Measurements from ENCODE around the gene USP6. TPM values are rescaled to one million over a fixed set of nuclear protein-coding genes. Genes with fewer than 3 reads are reported as not detected.
"Not testable (repeated sequence)": the region's sequence is repeated elsewhere in the genome, so short reads cannot be mapped to it uniquely, and the experiment has no call there.

USP6 gene
- total RNA-seq, 1 donor from 2014 or later = not detected

- no peak for DNase-seq
These were observed 78.5 kb downstream of the USP6 start for GRCh38 chr17:5194346-5194745.

- no peak for DNase-seq
These were observed 82.6 kb downstream of the USP6 start for GRCh38 chr17:5198472-5198871.

- no peak for DNase-seq
These were observed 84.5 kb downstream of the USP6 start for GRCh38 chr17:5200360-5200759.

GRCh38 chr17:5201011-5201410 is 85.2 kb downstream of the USP6 start:
- DNase-seq = no peak

- DNase-seq = no peak
These were observed 87.5 kb downstream of the USP6 start for GRCh38 chr17:5203178-5203907.

- DNase-seq = no peak
These were observed 88.1 kb downstream of the USP6 start for GRCh38 chr17:5203908-5204294.

GRCh38 chr17:5209396-5209795 is 93.6 kb downstream of the USP6 start:
- DNase-seq = no peak

GRCh38 chr17:5210091-5210490 is 94.3 kb downstream of the USP6 start:
- no peak for DNase-seq

GRCh38 chr17:5210614-5211252 is 94.9 kb downstream of the USP6 start:
- DNase-seq = no peak

GRCh38 chr17:5211458-5211857 is 95.6 kb downstream of the USP6 start:
- DNase-seq = peak; percentile 22

- DNase-seq = not testable (repeated sequence)
These were observed 101.7 kb downstream of the USP6 start for GRCh38 chr17:5217562-5217961.

- DNase-seq = no peak
These were observed 103.7 kb downstream of the USP6 start for GRCh38 chr17:5219536-5219935.

GRCh38 chr17:5220074-5220473 is 104.2 kb downstream of the USP6 start:
- DNase-seq = no peak

- DNase-seq = not testable (repeated sequence)
These were observed 106.1 kb downstream of the USP6 start for GRCh38 chr17:5221912-5222311.

Other genes with a start within 250 kb of the USP6 start
- gene C17orf107, start 216.5 kb upstream of the USP6 start, total RNA-seq = 0.68 and 1.1 TPM in 2 replicates
- 0.85 and 3.6 TPM in 2 replicates for gene CHRNE, start 212.9 kb upstream of the USP6 start, total RNA-seq
- gene GP1BA, start 183.8 kb upstream of the USP6 start, total RNA-seq = not detected in 2 replicates
- gene SLC25A11, start 176.0 kb upstream of the USP6 start, total RNA-seq = 59.2 and 67.8 TPM in 2 replicates
- gene RNF167, start 175.8 kb upstream of the USP6 start, total RNA-seq = 13.6 and 23.7 TPM in 2 replicates
- gene PFN1, start 167.5 kb upstream of the USP6 start, total RNA-seq = 298 and 729 TPM in 2 replicates
- 3.3 and 7.0 TPM in 2 replicates for gene ENO3, start 164.9 kb upstream of the USP6 start, total RNA-seq
- gene SPAG7, start 148.2 kb upstream of the USP6 start, total RNA-seq = 57.5 and 64.1 TPM in 2 replicates
- 4.9 and 11.4 TPM in 2 replicates for gene CAMTA2, start 128.4 kb upstream of the USP6 start, total RNA-seq
- gene INCA1, start 118.5 kb upstream of the USP6 start, total RNA-seq = 0.33 and 0.34 TPM in 2 replicates
- 105 and 189 TPM in 2 replicates for gene KIF1C, start 118.1 kb upstream of the USP6 start, total RNA-seq
- 0.17 and 0.47 TPM in 2 replicates for gene SLC52A1, start 80.6 kb upstream of the USP6 start, total RNA-seq
- gene ZFP3, start 37.6 kb upstream of the USP6 start, total RNA-seq = 1.9 and 2.0 TPM in 2 replicates
- 6.2 and 6.3 TPM in 2 replicates for gene ZNF232, start 4.2 kb upstream of the USP6 start, total RNA-seq
- 3.4 and 4.8 TPM in 2 replicates for gene ZNF594, start 75.8 kb downstream of the USP6 start, total RNA-seq
- gene SCIMP, start 118.8 kb downstream of the USP6 start, total RNA-seq = not detected in 2 replicates
- gene RABEP1, start 166.3 kb downstream of the USP6 start, total RNA-seq = 53.9 and 72.3 TPM in 2 replicates